KMS-11 (cell line): ENCODE measurements around the gene PTPRK.

Experiments used
- H2AFZ ChIP-seq: fragments of 200-600 bp; sonication (generic); 2 replicates; pipeline ENCODE4 v1.6.1; 2016; ENCODE audit warnings: antibody characterized with exemption, mixed run types, low read depth
- H3K27ac ChIP-seq: fragments of 200-600 bp; sonication (generic); 2 replicates; pipeline ENCODE4 v1.6.1; 2016; ENCODE audit warnings: mild to moderate bottlenecking, mixed run types
- H3K27me3 ChIP-seq: fragments of 200-600 bp; sonication (generic); 2 replicates; pipeline ENCODE4 v1.6.1; 2017; ENCODE audit warnings: mild to moderate bottlenecking, low read depth, mixed run types, moderate library complexity; ENCODE audit not compliant: insufficient read depth
- H3K36me3 ChIP-seq: fragments of 200-600 bp; sonication (generic); 2 replicates; pipeline ENCODE4 v1.6.1; 2017; ENCODE audit warnings: mild to moderate bottlenecking, mixed run types; ENCODE audit not compliant: insufficient read depth
- H3K4me1 ChIP-seq: fragments of 200-600 bp; sonication (generic); 2 replicates; pipeline ENCODE4 v1.6.1; 2016; ENCODE audit warnings: mild to moderate bottlenecking, low read depth, mixed run types; ENCODE audit not compliant: poor library complexity, severe bottlenecking
- H3K4me2 ChIP-seq: fragments of 200-600 bp; sonication (generic); 2 replicates; pipeline ENCODE4 v1.7.0; 2016; ENCODE audit warnings: mild to moderate bottlenecking, mixed run types
- H3K4me3 ChIP-seq: fragments of 200-600 bp; sonication (generic); IDR thresholded peaks from 2 replicates; pipeline ENCODE4 v1.6.1; 2017; ENCODE audit warnings: low read depth, low read length, mixed read lengths; ENCODE audit not compliant: insufficient read depth
- H3K79me2 ChIP-seq: fragments of 200-600 bp; sonication (generic); 2 replicates; pipeline ENCODE4 v1.6.1; 2016; ENCODE audit warnings: low read depth, mixed run types; ENCODE audit not compliant: insufficient read depth
- H3K9ac ChIP-seq: fragments of 200-600 bp; sonication (generic); 2 replicates; pipeline ENCODE4 v1.6.1; 2016; ENCODE audit warnings: mild to moderate bottlenecking, mixed run types
- H4K20me1 ChIP-seq: fragments of 200-600 bp; sonication (generic); 2 replicates; pipeline ENCODE4 v1.6.1; 2016; ENCODE audit warnings: mild to moderate bottlenecking, mixed run types; ENCODE audit not compliant: insufficient read depth
- CTCF ChIP-seq: fragments of 200-600 bp; sonication (generic); conservative IDR thresholded peaks from 2 replicates; pipeline ENCODE4 v1.6.1; 2017; ENCODE audit warnings: low read depth, mild to moderate bottlenecking, antibody characterized with exemption, low read length, moderate library complexity, mixed read lengths

The PTPRK gene

GRCh38 chr6:128463942-128464341 lies 56.5 kb downstream of the PTPRK start:
- no peaks in the 10 kb centered on the region for H3K4me1 ChIP-seq
- no peak overlapping the region for H3K27ac ChIP-seq
- TF ChIP-seq CTCF, result no peak
- no peak overlapping the region for H2AFZ ChIP-seq
- no peak overlapping the region for H3K9ac ChIP-seq
- no peaks in the 10 kb centered on the region for H3K36me3 ChIP-seq
- no peaks in the 10 kb centered on the region; the same call in 1 of the 2 replicates for H3K79me2 ChIP-seq
- H3K4me2 ChIP-seq, result no peak overlapping the region
- H3K27me3 ChIP-seq, result no peaks in the 10 kb centered on the region
- no peaks in the 10 kb centered on the region for H4K20me1 ChIP-seq
- H3K4me3 ChIP-seq, result no peak overlapping the region

DNA sequence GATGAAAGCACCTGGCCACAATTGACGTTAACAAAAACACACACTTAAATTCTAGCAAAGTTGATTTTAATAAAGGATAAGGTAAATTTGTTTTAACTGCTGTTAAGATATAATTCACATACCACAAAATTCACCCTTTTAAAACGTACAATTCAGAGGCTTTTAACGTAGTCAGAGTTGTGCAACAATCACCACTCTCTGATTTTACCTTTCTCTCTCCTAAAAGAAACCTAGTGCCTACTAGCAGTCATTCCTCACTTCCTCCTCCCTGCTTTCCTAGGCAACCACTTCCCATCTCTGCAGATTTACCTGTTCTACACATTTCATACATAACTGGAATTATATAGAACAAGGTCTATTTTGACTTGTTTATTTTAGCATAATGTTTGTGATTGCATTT lies 58.9 kb downstream of the PTPRK start:
- Histone ChIP-seq H3K9ac (no peak overlapping the region), H3K4me1 (no peaks in the 10 kb centered on the region), H3K79me2 (no peaks in the 10 kb centered on the region; the same call in 1 of the 2 replicates), H3K27me3 (no peaks in the 10 kb centered on the region), H3K4me3 (no peak overlapping the region), H3K27ac (no peak overlapping the region), H3K4me2 (no peak overlapping the region), H3K36me3 (no peaks in the 10 kb centered on the region), H2AFZ (no peak overlapping the region), H4K20me1 (no peaks in the 10 kb centered on the region)
- no peak for TF ChIP-seq CTCF

- no peak for TF ChIP-seq CTCF
Measured at GRCh38 chr6:128456510-128457230, 63.7 kb downstream of the PTPRK start.

GRCh38 chr6:128455959-128456358 lies 64.4 kb downstream of the PTPRK start:
- no peak overlapping the region for H3K4me3 ChIP-seq
- no peak for TF ChIP-seq CTCF
- no peak overlapping the region for H3K27ac ChIP-seq
- no peaks in the 10 kb centered on the region for H3K79me2 ChIP-seq
- H3K9ac ChIP-seq, result no peak overlapping the region
- no peak overlapping the region for H2AFZ ChIP-seq
- H4K20me1 ChIP-seq, result no peaks in the 10 kb centered on the region
- no peak overlapping the region for H3K4me2 ChIP-seq
- no peaks in the 10 kb centered on the region for H3K27me3 ChIP-seq
- H3K36me3 ChIP-seq, result no peaks in the 10 kb centered on the region
- no peaks in the 10 kb centered on the region for H3K4me1 ChIP-seq

More at GRCh38 chr6:128456510-128457230, 63.7 kb downstream of the PTPRK start:
- Histone ChIP-seq H4K20me1 (no peaks in the 10 kb centered on the region), H3K79me2 (no peaks in the 10 kb centered on the region; the same call in 1 of the 2 replicates), H3K9ac (no peak overlapping the region), H3K4me2 (no peak overlapping the region), H3K4me3 (no peak overlapping the region), H2AFZ (no peak overlapping the region), H3K4me1 (no peaks in the 10 kb centered on the region), H3K27ac (no peak overlapping the region), H3K27me3 (no peaks in the 10 kb centered on the region), H3K36me3 (no peaks in the 10 kb centered on the region)
